SK-N-MC (cell line): Measurements from ENCODE around the gene PAM16.

Experiments
- EZH2 ChIP-seq: fragments of 200-600 bp; sonication (generic); IDR thresholded peaks from one replicate; pipeline ENCODE4 v1.6.1; 2017; ENCODE audit warnings: antibody characterized with exemption
- FOXP2 ChIP-seq: optimal IDR thresholded peaks from 2 replicates; pipeline ENCODE3; 2011; ENCODE audit warnings: mild to moderate bottlenecking, moderate library complexity; ENCODE audit not compliant: insufficient read depth; ENCODE audit errors: extremely low read length, control extremely low read depth
- POLR2AphosphoS5 ChIP-seq: IDR thresholded peaks from 2 replicates; pipeline ENCODE4 v1.6.1; 2012; ENCODE audit warnings: mild to moderate bottlenecking, low read depth, low read length, borderline replicate concordance

- TF ChIP-seq POLR2AphosphoS5 (no peak), EZH2 (no peak), FOXP2 (no peak)
Measured at GRCh38 chr16:4351880-4352279, 759 bp upstream of the PAM16 start.
